ENCODE data around the gene TMEM179.

The TMEM179 gene

GRCh38 chr14:104624939-104625338, 20.4 kb upstream of the TMEM179 start:
- no peak for DNase-seq
- no peaks in the 10 kb centered on the region for H3K36me3 ChIP-seq (ENCODE audit: control insufficient read depth, insufficient read depth, low read length)

GRCh38 chr14:104614126-104614812, 9.7 kb upstream of the TMEM179 start:
- Histone ChIP-seq H3K4me1 (ENCODE audit: control insufficient read depth, insufficient read depth, low read length, poor library complexity, severe bottlenecking) (no peaks in the 10 kb centered on the region), H3K4me3 (ENCODE audit: insufficient read depth, low read depth, low read length, poor library complexity, severe bottlenecking) (no peak overlapping the region), H3K9me3 (ENCODE audit: control insufficient read depth, low read length) (no peaks in the 10 kb centered on the region), H3K36me3 (ENCODE audit: control insufficient read depth, insufficient read depth, low read length) (no peaks in the 10 kb centered on the region), H3K27ac (ENCODE audit: insufficient read depth, low read length, poor library complexity, severe bottlenecking) (no peak overlapping the region), H3K27me3 (replicated peaks; ENCODE audit: control insufficient read depth, insufficient read depth, low read length, poor library complexity, severe bottlenecking) (no peaks in the 10 kb centered on the region)
- no peak for DNase-seq

More at GRCh38 chr14:104624939-104625338, 20.4 kb upstream of the TMEM179 start:
- no peak overlapping the region for H3K4me3 ChIP-seq (ENCODE audit: insufficient read depth, low read depth, low read length, poor library complexity, severe bottlenecking)
- H3K27me3 ChIP-seq (replicated peaks; ENCODE audit: control insufficient read depth, insufficient read depth, low read length, poor library complexity, severe bottlenecking) = peaks cover 4% of the 10 kb centered on the region
- no peaks in the 10 kb centered on the region for H3K9me3 ChIP-seq (ENCODE audit: control insufficient read depth, low read length)
- H3K4me1 ChIP-seq (ENCODE audit: control insufficient read depth, insufficient read depth, low read length, poor library complexity, severe bottlenecking) = no peaks in the 10 kb centered on the region
- H3K27ac ChIP-seq (ENCODE audit: insufficient read depth, low read length, poor library complexity, severe bottlenecking) = no peak overlapping the region

GRCh38 chr14:104611881-104612280, 7.3 kb upstream of the TMEM179 start:
- DNase-seq = no peak
- no peak overlapping the region for H3K4me3 ChIP-seq (ENCODE audit: insufficient read depth, low read depth, low read length, poor library complexity, severe bottlenecking)
- no peaks in the 10 kb centered on the region for H3K9me3 ChIP-seq (ENCODE audit: control insufficient read depth, low read length)
- H3K27me3 ChIP-seq (replicated peaks; ENCODE audit: control insufficient read depth, insufficient read depth, low read length, poor library complexity, severe bottlenecking) = no peaks in the 10 kb centered on the region
- H3K27ac ChIP-seq (ENCODE audit: insufficient read depth, low read length, poor library complexity, severe bottlenecking) = no peak overlapping the region
- H3K36me3 ChIP-seq (ENCODE audit: control insufficient read depth, insufficient read depth, low read length) = no peaks in the 10 kb centered on the region
- no peaks in the 10 kb centered on the region for H3K4me1 ChIP-seq (ENCODE audit: control insufficient read depth, insufficient read depth, low read length, poor library complexity, severe bottlenecking)

GRCh38 chr14:104610749-104611310, 6.3 kb upstream of the TMEM179 start:
- no peaks in the 10 kb centered on the region for H3K9me3 ChIP-seq (ENCODE audit: control insufficient read depth, low read length)
- H3K27ac ChIP-seq (ENCODE audit: insufficient read depth, low read length, poor library complexity, severe bottlenecking) = no peak overlapping the region
- H3K36me3 ChIP-seq (ENCODE audit: control insufficient read depth, insufficient read depth, low read length) = no peaks in the 10 kb centered on the region
- DNase-seq = no peak
- no peaks in the 10 kb centered on the region for H3K27me3 ChIP-seq (replicated peaks; ENCODE audit: control insufficient read depth, insufficient read depth, low read length, poor library complexity, severe bottlenecking)
- H3K4me3 ChIP-seq (ENCODE audit: insufficient read depth, low read depth, low read length, poor library complexity, severe bottlenecking) = no peak overlapping the region
- no peaks in the 10 kb centered on the region for H3K4me1 ChIP-seq (ENCODE audit: control insufficient read depth, insufficient read depth, low read length, poor library complexity, severe bottlenecking)

GRCh38 chr14:104609666-104610065, 5.1 kb upstream of the TMEM179 start:
- H3K36me3 ChIP-seq (ENCODE audit: control insufficient read depth, insufficient read depth, low read length) = no peaks in the 10 kb centered on the region
- no peak for DNase-seq
- H3K27me3 ChIP-seq (replicated peaks; ENCODE audit: control insufficient read depth, insufficient read depth, low read length, poor library complexity, severe bottlenecking) = no peaks in the 10 kb centered on the region
- no peak overlapping the region for H3K27ac ChIP-seq (ENCODE audit: insufficient read depth, low read length, poor library complexity, severe bottlenecking)
- H3K4me1 ChIP-seq (ENCODE audit: control insufficient read depth, insufficient read depth, low read length, poor library complexity, severe bottlenecking) = no peaks in the 10 kb centered on the region
- no peaks in the 10 kb centered on the region for H3K9me3 ChIP-seq (ENCODE audit: control insufficient read depth, low read length)
- no peak overlapping the region for H3K4me3 ChIP-seq (ENCODE audit: insufficient read depth, low read depth, low read length, poor library complexity, severe bottlenecking)

GRCh38 chr14:104603711-104604401, 716 bp downstream of the TMEM179 start:
- no peaks in the 10 kb centered on the region for H3K9me3 ChIP-seq (ENCODE audit: control insufficient read depth, low read length)

GRCh38 chr14:104602933-104603325, 1.6 kb downstream of the TMEM179 start:
- Histone ChIP-seq H3K4me1 (ENCODE audit: control insufficient read depth, insufficient read depth, low read length, poor library complexity, severe bottlenecking) (no peaks in the 10 kb centered on the region), H3K27ac (ENCODE audit: insufficient read depth, low read length, poor library complexity, severe bottlenecking) (no peak overlapping the region), H3K9me3 (ENCODE audit: control insufficient read depth, low read length) (no peaks in the 10 kb centered on the region), H3K4me3 (ENCODE audit: insufficient read depth, low read depth, low read length, poor library complexity, severe bottlenecking) (no peak overlapping the region), H3K27me3 (replicated peaks; ENCODE audit: control insufficient read depth, insufficient read depth, low read length, poor library complexity, severe bottlenecking) (peaks cover 8% of the 10 kb centered on the region), H3K36me3 (ENCODE audit: control insufficient read depth, insufficient read depth, low read length) (no peaks in the 10 kb centered on the region)
- no peak for DNase-seq

More at GRCh38 chr14:104603711-104604401, 716 bp downstream of the TMEM179 start:
- Histone ChIP-seq H3K4me1 (ENCODE audit: control insufficient read depth, insufficient read depth, low read length, poor library complexity, severe bottlenecking) (no peaks in the 10 kb centered on the region), H3K27ac (ENCODE audit: insufficient read depth, low read length, poor library complexity, severe bottlenecking) (no peak overlapping the region), H3K4me3 (ENCODE audit: insufficient read depth, low read depth, low read length, poor library complexity, severe bottlenecking) (no peak overlapping the region), H3K36me3 (ENCODE audit: control insufficient read depth, insufficient read depth, low read length) (no peaks in the 10 kb centered on the region), H3K27me3 (replicated peaks; ENCODE audit: control insufficient read depth, insufficient read depth, low read length, poor library complexity, severe bottlenecking) (peaks cover 4% of the 10 kb centered on the region)
- no peak for DNase-seq

GRCh38 chr14:104602315-104602932, 2.1 kb downstream of the TMEM179 start:
- no peak for DNase-seq
- H3K36me3 ChIP-seq (ENCODE audit: control insufficient read depth, insufficient read depth, low read length) = no peaks in the 10 kb centered on the region
- H3K4me3 ChIP-seq (ENCODE audit: insufficient read depth, low read depth, low read length, poor library complexity, severe bottlenecking) = no peak overlapping the region
- no peak overlapping the region for H3K27ac ChIP-seq (ENCODE audit: insufficient read depth, low read length, poor library complexity, severe bottlenecking)
- peaks cover 8% of the 10 kb centered on the region for H3K27me3 ChIP-seq (replicated peaks; ENCODE audit: control insufficient read depth, insufficient read depth, low read length, poor library complexity, severe bottlenecking)
- H3K9me3 ChIP-seq (ENCODE audit: control insufficient read depth, low read length) = no peaks in the 10 kb centered on the region
- no peaks in the 10 kb centered on the region for H3K4me1 ChIP-seq (ENCODE audit: control insufficient read depth, insufficient read depth, low read length, poor library complexity, severe bottlenecking)

- no peaks in the 10 kb centered on the region for H3K36me3 ChIP-seq (ENCODE audit: control insufficient read depth, insufficient read depth, low read length)
- no peak overlapping the region for H3K27ac ChIP-seq (ENCODE audit: insufficient read depth, low read length, poor library complexity, severe bottlenecking)
- peaks cover 8% of the 10 kb centered on the region for H3K27me3 ChIP-seq (replicated peaks; ENCODE audit: control insufficient read depth, insufficient read depth, low read length, poor library complexity, severe bottlenecking)
- no peaks in the 10 kb centered on the region for H3K4me1 ChIP-seq (ENCODE audit: control insufficient read depth, insufficient read depth, low read length, poor library complexity, severe bottlenecking)
- no peaks in the 10 kb centered on the region for H3K9me3 ChIP-seq (ENCODE audit: control insufficient read depth, low read length)
- no peak for DNase-seq
- no peak overlapping the region for H3K4me3 ChIP-seq (ENCODE audit: insufficient read depth, low read depth, low read length, poor library complexity, severe bottlenecking)
Measured at GRCh38 chr14:104601786-104602185, 2.8 kb downstream of the TMEM179 start.

GRCh38 chr14:104600805-104601204, 3.8 kb downstream of the TMEM179 start:
- Histone ChIP-seq H3K36me3 (ENCODE audit: control insufficient read depth, insufficient read depth, low read length) (no peaks in the 10 kb centered on the region), H3K4me1 (ENCODE audit: control insufficient read depth, insufficient read depth, low read length, poor library complexity, severe bottlenecking) (no peaks in the 10 kb centered on the region), H3K27me3 (replicated peaks; ENCODE audit: control insufficient read depth, insufficient read depth, low read length, poor library complexity, severe bottlenecking) (peaks cover 8% of the 10 kb centered on the region), H3K4me3 (ENCODE audit: insufficient read depth, low read depth, low read length, poor library complexity, severe bottlenecking) (no peak overlapping the region), H3K27ac (ENCODE audit: insufficient read depth, low read length, poor library complexity, severe bottlenecking) (no peak overlapping the region), H3K9me3 (ENCODE audit: control insufficient read depth, low read length) (no peaks in the 10 kb centered on the region)
- DNase-seq = no peak
